NCI-H1092 treated with DMSO at 0.1 percent for 48 hours (cell line): ENCODE data around the gene SLC25A44.

Source experiments
- DNase-seq: peaks from one replicate; lab custom pipeline; 2025; lab: John Stamatoyannopoulos, UW

The SLC25A44 gene

GRCh38 chr1:156241311-156241811 is 47.5 kb downstream of the SLC25A44 start:
- DNase-seq = no peak

- DNase-seq = no peak
These were observed 48.0 kb downstream of the SLC25A44 start, which contains the start of gene BGLAP for GRCh38 chr1:156241926-156242325. BGLAP (plus strand) TSS chr1:156242184; CDS start chr1:156242232, 48 bp downstream.

- DNase-seq = no peak
These were observed 48.8 kb downstream of the SLC25A44 start for GRCh38 chr1:156242738-156243137.

DNA sequence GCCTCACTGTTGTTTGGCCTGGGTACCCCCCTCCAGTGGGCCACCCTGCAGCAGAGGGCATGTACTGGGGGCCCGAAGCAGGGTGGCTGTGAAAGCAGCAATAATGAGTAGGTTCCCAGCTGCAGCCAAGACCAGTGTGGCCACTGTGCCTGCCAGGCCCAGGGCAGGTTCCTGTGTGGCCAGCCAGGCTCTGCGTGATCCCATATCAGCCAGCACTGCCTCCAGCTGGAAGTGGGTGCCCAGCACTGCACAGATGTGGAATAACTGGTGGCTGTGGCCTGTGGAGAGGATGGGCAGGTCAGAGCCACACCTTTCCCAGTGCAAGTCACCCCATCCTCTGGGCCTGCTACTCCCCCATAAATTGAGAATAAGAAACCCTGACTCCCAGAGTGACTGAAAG is 50.2 kb downstream of the SLC25A44 start:
- no peak for DNase-seq

GRCh38 chr1:156244712-156245111 is 50.8 kb downstream of the SLC25A44 start:
- DNase-seq = no peak

DNA sequence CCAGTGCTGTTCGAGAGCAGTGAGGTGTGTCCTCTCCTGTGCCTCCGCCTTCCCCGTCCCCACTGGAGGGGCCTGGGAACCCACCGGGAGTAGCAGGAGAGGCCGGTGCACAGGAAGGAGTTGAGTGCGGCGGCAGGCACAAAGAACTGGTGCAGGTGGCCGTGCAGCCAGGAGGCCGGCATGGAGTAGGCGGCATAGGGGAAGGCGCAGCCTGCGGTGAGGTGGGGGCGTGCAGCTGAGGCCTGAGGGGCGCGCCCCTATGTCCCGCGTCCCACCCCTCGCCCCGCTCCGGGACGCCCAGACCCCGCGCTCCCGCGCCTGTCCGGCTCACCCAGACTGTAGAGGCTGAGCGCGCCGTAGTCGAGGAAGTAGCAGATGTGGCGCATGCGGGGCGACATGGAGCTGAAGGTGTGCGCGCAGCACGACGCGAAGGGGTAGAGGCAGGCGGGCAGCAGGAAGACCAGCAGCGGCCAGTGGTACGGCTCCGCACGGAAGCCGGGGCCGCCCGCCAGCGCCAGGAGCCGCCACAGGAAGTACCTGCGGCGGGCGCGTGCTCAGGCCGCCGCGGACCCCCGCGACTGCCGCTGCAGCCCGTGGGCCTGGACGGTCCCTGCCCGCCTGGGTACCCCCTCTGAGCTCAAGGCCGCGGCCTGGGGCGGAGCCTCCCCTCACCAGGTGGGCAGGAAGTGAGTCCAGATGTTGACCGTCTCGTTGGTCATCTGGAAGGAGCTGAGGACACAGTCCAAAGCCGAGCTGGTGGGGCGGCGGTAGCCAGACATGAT is 51.7 kb downstream of the SLC25A44 start:
- peak; percentile 55 for DNase-seq

GRCh38 chr1:156246241-156246780 is 52.4 kb downstream of the SLC25A44 start:
- DNase-seq = no peak

DNA sequence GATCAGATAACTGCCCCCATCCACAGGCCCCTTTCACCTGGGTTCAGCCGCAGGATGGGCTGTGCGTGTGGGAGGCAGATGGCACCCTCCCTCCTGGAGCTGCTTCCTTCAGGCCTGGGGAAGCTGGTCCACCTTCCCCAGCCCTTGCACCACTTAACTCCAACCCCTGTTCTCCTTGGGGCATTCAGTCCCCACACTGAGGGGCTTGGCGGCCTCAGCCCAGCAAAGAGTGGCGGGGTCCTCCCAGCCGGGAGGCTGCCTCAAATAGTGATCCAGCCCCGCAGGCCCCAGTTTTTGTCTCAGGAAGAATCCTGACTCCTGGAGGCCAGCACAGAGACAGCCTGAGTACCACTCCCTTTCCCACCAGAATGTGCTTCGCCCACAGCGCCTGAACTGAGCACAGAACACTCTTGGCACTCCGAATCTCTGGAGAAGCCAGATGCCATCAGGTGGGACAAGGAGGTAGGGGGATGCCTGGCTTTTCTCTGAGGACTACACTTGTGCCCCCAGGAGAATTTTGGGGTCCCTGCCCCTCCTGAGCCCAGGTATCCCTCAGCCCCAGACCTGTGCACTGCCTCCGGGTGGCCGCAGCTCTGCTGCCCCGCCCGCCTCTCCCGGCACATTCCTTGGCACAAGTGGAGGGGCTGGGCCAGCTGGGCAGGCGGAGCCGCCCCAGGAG is 53.0 kb downstream of the SLC25A44 start:
- no peak for DNase-seq

GRCh38 chr1:156247460-156248322 is 53.8 kb downstream of the SLC25A44 start, which contains the start of gene PAQR6:
PAQR6 (minus strand) TSS chr1:156248056; CDS start chr1:156246731, 1,325 bp downstream.
- DNase-seq = no peak

DNA sequence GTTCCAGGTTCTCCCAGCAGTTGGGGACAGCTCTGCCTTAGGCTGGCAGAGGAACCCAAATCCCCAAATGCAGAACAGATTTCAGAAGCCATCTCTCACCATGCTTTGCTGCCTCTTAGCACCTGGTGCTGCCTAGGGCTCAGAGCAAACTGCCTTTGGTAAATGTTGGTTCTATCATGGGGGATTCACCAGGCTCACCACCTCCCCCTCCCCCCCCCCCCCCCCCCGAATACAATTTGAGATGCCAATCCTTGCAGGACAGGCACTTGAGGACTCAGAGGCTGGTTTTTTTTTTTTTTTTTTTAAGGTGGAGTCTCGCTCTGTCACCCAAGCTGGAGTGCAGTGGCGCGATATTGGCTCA is 54.4 kb downstream of the SLC25A44 start:
- DNase-seq = no peak

DNA sequence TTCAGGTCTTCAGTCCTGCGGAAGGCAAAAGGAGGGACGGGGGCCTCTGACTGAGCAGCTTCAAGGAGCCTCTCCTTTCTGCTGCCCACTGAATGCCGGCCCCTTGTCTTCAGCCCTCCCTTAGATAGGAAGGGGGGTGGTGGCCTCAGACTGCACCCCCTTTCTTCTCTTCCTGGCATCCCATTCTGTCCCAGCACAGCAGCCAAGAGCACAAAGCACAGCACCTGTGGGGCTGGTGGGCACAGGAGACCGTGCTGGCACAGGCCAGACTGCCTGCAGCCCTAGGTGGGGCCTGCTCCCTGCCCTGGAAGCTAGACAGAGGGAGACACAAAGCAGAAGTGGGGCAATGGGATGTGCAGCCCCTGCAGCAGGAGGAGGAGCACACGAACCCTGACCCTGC is 55.7 kb downstream of the SLC25A44 start:
- no peak for DNase-seq

- no peak for DNase-seq
These were observed 57.6 kb downstream of the SLC25A44 start for GRCh38 chr1:156251527-156251926.

- DNase-seq = no peak
These were observed 59.7 kb downstream of the SLC25A44 start for GRCh38 chr1:156253634-156254033.

DNA sequence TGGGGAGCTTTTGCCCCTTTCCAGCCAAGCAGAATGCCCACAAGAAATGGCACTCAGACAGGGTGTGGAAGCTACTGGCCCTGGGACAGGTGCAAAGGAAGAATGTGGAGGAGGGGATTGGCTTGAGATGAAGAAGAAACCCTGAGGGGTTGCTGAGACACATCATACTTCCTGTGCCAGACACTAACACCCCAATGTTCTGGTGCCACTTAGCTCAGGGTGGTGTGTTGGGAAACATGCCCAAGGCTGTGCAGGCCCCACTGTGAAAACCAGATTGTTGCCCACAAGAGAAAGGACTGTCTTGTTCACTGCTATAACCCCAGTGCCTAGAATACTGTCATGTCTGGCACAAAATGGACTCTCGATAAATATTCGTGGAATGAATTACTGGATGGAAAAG is 63.8 kb downstream of the SLC25A44 start:
- no peak for DNase-seq

DNA sequence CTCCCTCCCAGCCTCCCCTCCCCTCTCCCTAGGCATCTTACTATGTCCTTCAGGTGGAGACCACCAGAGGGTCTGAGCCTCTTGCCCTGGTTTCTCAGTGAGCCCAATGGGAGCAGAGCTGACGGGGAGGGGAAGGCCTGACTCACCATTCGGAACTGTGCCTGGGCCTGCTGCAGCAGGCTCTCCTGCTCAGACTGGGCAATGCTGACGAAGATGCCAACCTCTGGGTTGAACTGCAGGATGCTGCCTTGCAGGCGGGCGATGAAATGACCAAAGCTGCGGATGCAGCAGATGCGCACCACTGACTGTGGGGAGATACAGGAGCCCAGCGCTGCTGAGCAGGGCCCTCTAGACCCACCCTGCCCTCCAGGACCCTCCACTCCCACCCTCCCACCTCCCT is 65.0 kb downstream of the SLC25A44 start:
- DNase-seq = no peak

DNA sequence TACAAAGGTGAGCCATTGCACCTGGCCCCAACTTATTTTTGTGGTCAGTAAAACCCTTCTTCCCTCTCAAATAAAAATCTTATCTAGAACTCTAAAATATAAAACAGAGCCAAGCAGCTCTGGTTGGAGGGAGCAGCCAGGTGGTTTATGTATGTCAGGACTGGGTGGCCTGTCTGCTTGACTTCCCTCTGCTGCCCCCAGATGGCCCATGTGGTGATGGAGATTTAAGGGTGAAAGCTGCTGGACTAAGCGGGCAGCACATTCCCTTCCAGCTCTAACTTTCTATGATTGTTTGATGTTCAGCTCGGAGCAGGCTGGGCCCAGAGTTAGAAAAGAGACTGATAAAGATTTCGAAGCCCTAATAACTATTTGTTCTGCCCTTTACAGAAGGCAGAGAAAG is 65.9 kb downstream of the SLC25A44 start:
- no peak for DNase-seq

- DNase-seq = no peak
These were observed 67.0 kb downstream of the SLC25A44 start for GRCh38 chr1:156260896-156261295.
